HG03520 (cell line): ENCODE results near the gene PFKL.
"Not testable (repeated sequence)": the region's sequence is repeated elsewhere in the genome, so short reads cannot be mapped to it uniquely, and the experiment has no call there.

Experiments
- ATAC-seq: cut with Tn5 transposase; IDR thresholded peaks from one replicate; pipeline ENCODE4 v1.9.1; 2021; ENCODE audit warnings: mild to moderate bottlenecking, moderate library complexity; ENCODE audit not compliant: unreplicated experiment

Gene PFKL

DNA sequence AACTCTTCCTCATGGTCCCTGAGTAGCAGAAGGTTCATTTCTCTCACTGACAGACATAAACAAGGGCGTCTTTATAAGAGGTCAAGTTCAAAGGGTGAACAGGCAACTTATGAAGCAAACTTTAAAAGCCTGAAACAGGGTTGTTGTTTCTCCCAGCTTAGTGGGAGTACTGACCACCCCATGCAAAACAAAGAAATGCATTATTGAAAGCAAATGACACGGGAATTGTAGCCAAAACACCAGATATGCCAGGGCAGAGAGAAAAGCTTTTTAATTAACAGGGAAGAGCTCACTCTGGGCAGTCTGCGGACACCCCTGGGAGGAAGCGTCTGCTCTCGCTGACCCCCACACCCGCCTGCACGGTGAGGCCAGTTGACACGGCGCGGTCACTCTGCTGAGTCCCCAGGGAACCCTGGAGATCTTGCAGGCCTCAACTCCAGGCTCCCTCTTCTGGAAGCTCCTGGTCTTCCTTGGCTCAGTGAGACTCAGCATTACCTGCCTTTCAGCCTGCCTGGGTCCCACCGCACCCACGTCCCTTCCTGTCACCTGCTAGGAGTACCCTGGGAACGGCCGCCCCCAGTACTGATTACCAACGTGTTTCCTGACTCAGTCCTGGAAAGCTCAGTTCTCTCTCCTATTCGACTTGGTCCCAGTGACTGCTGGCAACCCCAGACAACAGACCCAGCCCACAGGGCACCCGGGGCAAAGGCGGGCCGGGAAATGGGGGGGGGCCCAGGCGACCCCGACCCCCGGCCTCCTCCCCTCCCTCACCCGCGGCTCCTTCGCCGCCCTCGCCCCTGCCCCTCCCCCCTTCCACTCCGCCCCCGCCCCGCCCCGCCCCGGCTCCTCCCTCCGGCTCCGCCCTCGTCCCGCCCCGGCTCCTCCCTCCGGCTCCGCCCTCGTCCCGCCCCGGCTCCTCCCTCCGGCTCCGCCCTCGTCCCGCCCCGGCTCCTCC lies 38.4 kb downstream of the PFKL start:
- ATAC-seq = no peak

DNA sequence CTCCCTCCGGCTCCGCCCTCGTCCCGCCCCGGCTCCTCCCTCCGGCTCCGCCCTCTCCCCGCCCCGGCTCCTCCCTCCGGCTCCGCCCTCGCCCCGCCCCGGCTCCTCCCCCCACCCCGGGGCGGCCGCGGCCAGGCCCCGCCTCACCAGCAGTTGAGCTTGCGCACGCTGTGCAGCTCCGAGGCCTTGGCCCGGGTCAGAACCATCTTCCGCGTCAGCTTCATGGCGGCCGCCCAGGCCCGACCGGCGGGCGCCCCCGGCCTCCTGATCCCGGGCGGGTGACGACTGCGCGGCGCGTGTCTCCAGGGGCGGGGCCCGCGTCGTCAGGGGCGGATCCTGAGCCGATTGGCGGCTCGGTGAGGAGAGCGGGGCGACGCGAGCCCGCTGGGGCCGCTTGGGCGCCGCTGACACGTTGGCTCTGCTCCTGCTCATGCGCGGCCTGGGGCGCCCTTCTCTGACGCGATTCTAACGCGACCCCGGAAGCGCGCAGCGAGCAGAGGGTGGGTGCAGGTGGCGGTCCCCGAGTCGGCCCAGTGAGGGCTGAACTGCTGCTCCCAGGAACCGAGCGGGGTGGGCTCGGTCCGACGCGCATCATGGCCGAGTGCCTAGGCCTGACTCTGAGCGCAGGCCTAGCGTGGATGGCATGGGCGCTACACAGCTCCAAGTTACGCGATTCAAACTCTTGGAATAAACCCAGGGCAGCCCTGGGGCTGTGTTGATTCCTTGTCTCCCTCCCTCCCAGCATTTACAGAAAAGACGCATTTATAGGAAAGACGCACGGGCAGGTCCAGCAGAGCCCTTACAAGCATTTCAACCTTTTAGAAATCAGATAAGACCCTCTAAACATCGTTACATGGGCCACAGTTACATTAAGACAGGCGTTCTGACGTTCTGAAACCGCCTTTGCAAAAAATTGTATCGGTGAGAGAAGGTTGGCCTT lies 39.4 kb downstream of the PFKL start, which contains the start of gene CFAP410:
CFAP410 (minus strand) TSS at position 420 of the 940 bp plus-strand sequence; CDS start at position 224, 196 bp downstream.
- ATAC-seq = peak; percentile 82

DNA sequence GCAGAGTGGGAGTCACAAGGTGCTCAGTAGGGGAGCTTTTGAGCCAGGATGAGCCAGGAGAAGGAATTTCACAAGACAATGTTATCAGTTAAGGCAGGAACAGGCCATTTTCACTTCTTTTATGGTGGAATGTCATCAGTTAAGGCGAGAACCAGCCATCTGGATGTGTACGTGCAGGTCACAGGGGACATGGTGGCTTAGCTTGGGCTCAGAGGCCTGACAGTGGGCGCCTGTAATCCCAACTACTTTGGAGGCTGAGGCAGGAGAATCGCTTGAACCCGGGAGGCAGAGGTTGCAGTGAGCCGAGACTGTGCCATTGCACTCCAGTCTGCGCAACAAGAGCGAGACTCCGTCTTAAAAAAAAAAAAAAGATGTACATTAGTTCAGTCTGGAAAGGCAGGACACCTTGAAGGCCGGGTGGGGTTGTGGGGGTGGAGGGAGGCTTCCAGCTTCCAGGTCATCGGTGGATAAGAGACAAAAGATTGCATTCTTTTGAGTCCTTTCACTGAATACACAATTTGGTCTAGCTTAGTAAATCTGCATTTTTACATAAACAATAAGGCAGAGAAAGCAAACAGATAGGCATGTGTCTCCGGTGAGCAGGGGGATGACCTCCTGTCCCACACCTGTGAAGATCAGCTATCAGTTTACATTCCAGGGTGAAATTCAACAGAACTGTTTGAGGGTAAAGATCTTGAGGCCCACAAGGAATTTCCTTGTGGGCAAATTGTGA lies 42.0 kb downstream of the PFKL start:
- ATAC-seq = not testable (repeated sequence)

DNA sequence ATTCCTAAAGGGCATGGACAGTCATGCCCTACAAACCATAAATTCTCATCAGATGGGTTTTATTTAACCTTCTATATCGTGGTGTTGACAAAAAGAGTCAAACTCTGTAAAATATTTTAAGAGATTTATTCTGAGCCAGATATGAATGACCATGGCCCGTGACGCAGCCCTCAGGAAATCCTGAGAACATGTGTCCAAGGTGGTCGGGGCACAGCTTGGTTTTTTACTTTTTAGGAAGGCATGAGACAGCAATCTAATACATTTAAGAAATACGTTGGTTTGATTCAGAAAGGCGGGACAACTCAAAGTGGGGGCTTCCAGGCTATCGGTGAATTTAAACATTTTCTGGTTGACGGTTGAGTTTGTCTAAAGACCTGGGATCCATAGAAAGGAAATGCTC lies 43.1 kb downstream of the PFKL start:
- not testable (repeated sequence) for ATAC-seq

DNA sequence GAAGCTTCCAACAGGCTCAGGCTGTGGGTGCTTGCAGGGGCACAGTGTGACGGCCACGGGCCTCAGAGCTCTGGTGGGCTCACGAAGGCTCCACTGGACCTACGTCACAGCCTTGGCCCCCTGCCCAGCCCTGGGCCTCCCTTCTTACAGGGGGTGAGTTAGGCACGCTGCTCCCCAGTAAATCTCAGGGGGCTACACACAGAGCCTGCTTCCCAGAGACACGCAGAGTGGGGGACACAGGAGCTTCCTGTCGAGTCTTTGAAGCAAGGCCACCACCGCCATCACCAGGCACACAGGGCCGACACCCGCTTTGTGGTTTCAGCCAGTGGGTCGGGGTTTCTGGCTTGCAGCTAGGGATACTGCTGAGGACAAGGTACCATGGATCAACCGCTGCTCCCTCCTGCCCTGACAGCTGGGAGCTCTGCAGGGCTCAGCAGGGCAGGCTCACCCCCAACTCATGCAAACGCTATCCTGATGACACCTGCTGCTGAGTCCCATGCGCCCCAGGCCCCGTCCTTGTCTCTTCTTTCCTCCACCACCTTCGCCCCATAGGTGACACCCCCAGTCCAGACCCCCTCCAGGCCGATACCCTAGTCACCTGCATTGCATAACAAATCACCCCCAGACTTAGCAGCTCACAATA lies 44.8 kb downstream of the PFKL start:
- no peak for ATAC-seq

DNA sequence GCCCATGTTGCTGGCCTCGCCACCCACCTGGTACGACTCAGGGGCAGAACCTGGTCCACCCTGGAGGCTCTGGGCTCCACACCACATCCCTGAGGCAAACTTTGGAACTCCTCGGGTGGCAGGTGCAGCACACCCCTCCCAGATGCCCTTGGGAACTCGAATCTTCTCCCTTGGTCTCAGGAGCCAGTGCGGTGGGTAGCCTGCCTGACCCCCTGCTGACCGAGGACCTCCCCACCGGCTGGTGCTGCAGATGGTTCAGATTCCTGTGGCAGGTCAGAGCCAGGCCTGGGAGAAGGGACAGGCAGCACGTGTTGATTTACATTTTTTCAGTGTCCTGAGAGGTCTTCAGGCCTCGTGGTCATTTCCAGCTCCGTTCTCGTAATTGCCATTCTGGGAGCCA lies 45.6 kb downstream of the PFKL start:
- ATAC-seq = no peak

DNA sequence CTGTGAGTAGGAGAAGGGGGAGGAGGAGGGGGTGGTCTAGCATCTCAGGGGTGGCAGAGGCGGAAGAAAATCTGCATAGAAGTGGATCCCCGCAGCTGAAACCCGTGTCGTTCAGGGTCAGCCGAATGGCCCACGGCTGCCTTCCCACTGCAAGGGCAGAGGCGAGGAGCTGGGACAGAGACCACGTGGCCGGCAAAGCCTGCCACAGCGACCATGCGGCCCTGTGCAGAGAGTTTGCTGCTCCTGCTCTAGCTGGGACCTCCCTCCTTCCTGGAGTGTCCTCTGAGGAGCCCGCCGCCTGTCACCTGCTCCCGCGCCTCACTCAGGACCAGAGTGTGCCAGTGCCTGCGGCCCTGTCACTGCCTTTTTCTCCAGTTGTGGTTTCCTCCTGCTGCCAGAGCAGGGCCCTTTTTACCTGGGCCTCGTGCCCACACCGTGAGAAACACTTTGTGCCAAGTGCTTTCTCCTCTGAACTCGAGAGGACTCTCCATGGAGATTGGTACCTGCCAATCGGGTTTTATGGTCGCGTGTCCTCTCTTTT lies 48.1 kb downstream of the PFKL start:
- ATAC-seq = no peak

DNA sequence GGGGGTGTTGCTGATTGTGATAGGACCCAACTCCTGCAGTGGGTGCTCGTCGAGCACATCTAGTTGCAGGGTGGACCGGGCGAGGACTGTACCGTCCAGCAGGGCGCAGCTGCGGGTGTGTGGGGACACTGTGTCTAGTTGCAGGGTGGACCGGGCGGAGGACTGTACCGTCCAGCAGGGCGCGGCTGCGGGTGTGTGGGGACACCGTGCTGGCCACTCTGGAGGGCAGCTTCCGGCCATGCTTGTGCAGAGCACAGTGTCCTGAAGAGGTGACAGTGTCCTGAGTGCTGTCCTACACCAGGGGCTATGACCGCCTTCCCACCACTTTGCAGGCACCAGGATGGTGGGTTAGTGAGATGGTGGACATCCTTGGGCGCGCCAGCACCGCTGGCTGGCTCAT lies 49.0 kb downstream of the PFKL start:
- ATAC-seq = no peak

DNA sequence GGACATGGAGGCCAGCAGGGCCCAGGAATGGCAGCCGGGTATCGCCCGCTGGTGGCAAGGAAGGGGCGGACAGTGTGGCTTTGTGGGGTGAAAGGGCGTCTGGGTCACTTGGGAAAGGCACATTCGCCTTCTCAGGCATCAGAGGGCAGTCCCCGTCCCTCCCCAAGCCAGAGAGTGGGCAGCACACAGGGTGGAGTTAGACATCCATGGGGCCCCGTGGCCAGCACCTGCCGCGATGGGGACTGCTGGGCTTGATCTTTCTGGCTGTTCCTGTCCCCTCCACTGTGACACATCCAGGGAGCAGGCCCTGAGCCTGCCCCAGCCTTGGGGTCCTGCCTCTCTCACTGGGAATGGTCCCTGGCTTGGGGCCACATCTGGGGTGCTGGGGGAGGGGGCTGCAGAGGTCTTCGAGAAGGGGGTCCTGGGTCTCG lies 49.6 kb downstream of the PFKL start:
- no peak for ATAC-seq

DNA sequence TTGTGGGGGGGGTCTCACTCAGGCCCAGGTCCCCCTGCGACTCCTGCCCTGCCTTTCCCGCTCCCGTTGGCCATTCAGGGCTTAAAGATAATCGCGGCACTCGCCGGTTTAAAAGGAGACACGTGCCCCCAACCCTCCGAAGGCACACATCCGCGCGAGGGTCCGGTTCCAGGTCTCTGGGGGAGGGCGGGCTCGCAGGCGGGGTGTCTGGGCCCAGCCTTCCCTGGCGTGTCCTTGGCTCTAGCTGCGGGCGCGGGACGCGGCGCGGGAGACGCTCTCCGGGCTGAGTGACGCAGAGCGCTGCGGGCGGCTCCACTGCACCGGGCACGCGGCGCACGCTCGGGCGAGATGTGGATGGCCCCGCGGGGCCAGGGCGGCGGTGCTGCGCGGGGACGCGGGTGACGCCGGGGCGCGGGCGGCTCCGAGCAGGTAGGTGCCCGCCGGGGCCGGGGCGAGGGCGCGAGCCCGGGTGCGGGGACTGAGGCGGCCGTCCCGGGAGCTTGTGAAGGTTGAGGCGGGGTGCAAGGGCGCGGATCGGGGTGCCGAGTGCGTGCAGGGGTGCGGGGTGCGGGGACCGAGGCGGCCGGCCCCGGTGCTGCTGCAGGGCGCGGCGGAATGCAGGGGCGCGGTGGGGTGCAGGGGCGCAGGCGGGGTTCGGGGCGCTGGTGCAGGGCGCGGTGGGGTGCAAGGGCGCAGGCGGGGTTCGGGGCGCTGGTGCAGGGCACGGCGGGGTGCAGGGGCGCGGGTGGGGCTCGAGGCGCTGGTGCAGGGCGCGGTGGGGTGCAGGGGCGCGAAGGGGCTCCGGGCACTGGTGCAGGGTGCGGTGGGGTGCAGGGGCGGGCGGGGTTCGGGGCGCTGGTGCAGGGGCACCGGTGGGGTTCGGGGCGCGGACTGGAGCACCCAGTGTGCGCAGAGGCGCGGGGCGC lies 50.3 kb downstream of the PFKL start:
- ATAC-seq = no peak

DNA sequence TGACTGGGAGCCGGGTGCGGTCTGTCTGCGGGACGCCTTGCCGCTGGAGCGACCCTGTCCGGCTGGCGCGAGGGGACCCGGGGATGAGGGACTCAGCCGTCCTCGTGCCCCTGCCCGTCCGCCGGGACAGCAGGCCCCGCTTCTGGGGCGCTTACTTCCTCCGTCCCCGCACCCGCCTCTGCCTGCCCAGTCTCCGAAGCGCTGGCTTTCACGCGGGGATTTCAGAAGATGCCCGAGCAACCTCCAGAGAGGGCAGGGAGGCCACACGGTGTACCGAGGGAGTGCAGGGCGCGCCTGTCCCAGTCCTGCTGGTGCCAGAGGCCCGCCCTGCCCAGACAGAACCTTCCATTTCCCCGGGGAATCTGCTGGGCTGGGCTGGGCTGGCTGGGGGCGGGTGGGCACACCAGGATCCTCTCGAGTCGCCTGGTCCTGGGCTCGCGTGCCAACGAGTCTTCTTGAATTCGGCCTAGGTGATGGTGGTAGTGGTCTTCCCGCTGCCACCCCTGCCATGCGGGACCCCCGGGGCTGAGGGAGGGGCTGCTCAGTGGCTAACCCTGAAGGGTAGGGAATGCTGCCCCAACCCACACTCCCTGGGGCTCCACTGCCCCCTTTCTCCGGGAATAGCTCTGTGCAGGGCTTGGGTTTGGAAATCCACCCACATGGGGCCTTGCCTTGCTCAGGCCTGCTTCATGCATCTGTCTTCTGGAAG lies 51.1 kb downstream of the PFKL start:
- ATAC-seq = no peak

DNA sequence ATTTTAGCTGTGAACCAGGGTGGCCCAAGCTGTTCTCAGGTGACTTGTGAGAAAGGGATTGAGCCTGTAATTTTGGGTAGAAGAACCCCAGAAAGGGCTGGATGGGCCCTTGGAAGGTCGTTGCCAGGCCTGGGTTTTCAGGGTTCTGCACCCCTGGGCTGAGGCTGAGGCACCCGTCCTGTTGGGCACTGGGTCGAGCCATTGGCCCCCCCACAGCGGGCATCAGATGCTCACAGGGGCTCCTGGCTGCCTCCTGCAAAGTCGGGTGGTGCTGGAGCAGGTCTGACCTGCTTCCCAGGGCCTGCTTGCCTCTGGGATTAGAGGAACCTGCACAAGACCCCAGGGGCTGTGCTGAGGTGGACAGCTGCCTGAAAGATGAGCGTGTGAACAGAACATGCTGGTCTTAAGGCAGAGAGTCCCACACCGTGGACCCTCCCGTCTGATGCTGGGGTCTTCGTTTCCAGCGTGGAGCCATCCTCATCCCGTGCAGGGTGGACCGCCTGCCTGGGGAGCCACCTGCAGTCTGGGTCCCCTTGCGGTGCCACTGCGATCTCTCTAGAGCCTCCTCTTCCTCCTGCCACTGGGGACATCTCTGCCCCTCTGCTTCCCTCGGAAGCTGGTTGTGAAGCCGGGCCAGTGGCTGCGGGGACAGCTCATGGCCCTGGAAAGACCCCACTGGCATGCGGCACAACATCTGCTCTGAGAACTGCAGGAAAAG lies 51.8 kb downstream of the PFKL start:
- ATAC-seq = no peak

DNA sequence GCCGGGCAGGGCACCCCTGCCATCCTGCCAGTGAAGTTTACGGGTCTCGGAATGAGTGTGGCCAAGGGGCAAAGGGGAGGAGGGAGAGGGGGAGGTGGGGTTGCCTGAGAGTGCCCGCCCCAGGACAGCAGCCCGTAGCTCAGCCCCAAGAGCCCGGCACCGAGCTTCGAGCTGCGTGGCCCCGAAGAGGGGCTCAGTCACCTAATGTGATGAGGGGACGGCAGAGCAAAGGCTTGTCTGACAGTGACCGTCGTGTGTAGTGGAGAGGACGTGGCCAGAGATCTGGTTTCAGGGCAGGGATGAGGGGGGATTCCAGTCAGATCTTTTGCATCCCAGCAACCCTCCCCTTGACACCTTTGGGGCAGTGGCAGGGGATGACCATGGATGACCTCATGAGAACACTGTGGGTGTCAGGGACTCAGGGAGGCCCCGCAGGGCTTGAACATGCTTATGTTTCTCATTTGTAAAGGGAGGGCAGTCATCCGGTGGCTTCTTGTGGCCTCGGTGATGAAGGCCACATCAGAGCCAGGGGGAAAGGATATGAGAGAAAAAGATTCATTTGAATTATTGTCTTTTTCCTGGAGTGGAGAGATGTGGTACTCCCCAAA lies 52.5 kb downstream of the PFKL start:
- no peak for ATAC-seq

DNA sequence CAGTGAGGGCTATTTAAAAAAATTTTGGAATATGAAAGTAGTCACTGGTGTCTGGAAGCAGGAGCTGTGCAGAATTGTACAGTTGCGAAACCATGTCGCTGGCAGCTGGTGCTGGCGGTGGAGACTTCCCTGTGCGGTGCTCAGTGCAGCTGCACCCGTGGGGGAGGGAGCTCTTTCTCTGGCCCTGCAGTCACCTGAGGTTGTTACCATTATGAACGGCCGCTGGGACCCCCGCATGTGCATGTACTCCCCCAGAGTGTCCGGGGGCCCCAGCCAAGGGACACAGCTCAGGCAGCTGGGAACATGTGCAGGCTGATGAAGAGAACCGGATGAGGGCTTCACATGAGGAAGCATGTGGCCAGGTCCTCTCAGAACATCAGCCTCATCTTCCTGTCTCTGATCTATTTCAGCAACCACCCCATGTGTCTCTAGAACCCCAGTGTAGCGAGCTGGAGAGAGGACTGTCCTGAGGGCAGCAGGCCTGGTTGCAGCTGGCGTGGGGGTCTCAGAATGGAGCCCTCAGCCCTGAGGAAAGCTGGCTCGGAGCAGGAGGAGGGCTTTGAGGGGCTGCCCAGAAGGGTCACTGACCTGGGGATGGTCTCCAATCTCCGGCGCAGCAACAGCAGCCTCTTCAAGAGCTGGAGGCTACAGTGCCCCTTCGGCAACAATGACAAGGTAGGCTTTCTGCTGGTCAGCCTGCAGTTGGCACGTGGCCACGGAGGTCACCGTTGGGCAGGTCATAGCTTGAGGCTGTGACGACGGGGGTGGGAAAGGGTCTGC lies 53.5 kb downstream of the PFKL start, which contains the start of gene TRPM2:
TRPM2 (plus strand) TSS at position 431 of the 780 bp plus-strand sequence; CDS start at position 511, 80 bp downstream.
- no peak for ATAC-seq

DNA sequence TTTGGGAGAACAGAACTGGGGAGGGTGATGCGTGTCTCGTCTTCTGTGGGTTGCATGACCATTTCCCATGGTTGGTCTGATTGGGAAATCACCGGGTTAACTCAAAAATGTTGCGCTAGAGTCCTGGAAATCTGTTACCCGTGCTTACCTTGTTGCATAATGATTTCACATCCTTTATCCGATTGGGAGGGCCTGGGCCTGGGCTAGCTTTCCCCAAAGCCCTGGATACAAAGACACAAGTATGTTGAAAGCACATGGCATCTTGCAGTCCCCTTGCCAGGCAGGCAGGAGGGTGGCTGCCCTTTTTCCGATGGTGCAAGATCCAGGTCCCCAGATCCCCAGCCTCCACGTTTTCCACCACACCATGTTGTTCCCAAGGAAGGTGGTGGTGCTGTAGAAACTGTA lies 54.1 kb downstream of the PFKL start:
- ATAC-seq = no peak
